Raji (cell line): Measurements from ENCODE around the gene TMEM273.
A peak's percentile ranks its signal among the peaks of the same experiment; 100 is the strongest.

Source experiments
- POLR2A ChIP-seq: IDR thresholded peaks from 2 replicates; pipeline ENCODE4 v1.6.1; 2011; ENCODE audit warnings: low read depth, low read length, control low read depth; ENCODE audit not compliant: insufficient read depth

The TMEM273 gene, protein sequence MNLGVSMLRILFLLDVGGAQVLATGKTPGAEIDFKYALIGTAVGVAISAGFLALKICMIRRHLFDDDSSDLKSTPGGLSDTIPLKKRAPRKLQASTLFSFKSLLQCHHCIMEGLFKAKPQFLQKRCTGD

DNA sequence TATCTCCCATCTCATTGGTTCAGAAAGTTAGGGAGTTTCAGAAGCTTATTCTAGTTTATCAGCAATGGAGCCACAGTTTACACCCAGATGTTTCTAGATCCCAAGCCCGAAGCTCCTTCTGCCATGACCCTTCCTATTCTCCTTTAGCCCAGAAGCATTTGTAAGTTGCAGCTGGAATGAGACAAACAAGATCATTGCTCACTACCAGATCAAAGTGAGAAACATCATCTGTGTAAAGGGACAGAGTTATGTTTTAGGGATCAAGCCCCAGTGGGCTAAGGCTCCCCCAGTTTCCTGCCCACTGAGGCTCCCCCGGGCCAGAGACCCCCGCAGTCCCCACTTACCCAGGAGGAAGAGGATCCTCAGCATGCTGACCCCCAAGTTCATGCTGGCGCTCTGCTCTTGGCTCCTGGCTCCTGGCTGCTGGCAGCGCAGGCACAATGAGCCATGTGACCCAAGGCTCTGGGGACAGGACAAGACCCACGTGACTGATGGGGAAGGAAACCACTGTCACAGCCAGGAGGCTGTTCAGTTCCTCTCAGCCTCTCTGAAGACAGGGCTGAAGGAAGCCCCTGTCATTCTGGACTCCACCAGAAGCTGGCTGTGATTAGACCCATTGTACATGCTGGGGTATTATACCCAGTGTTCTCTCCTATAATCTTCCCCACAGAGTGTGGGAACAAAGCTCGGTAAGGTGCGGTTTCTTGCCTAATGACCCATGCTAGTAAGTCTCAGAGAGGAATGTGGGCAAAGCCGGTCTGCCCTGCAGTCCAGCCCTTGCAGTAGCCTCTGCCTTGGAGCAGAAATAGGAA is at the start of gene TMEM273:
Gene TMEM273, minus strand, starts transcription at position 442 of the 812 bp plus-strand sequence. Its CDS starts 55 bp downstream, at position 387.
- TF ChIP-seq POLR2A = peak; percentile 32; the same call in 1 of the 2 replicates

DNA sequence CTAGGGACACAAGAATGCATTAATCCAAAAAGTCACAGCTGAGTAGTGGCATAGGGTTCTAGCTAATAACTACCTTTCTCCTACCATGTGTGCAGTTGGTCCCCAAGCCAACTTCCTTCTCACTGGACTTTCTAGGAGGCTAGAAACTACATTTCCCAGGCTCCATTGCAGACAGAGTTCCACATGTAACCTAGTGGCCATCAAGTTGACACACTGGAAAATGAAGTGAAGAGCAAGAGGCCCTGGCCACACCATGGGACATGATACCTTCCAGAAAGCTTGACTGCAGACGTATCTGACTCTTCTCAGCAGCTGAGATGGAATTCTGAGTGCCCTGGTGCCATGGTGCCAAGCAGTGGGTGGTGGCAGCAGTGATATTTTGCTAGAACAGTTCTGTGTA is 49.8 kb upstream of the TMEM273 start:
- TF ChIP-seq POLR2A = no peak

DNA sequence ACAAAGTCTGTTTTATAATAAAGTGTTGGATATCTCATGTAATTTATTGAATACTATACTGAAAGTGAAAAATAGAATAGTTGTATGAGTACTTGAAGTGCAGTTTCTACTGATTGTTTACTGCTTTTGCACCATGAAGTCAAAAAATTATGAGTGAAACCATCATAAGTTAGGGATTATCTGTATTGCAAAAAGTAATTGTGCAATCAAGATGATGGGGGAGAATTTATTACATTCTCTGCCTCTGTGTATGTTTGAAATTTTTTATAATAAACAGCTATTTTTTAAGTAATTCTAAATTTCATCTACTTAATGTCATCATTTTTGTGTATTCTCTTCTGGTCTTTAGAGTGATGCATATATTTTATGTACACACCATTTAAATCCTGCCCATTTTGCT is 47.2 kb upstream of the TMEM273 start:
- no peak for TF ChIP-seq POLR2A

DNA sequence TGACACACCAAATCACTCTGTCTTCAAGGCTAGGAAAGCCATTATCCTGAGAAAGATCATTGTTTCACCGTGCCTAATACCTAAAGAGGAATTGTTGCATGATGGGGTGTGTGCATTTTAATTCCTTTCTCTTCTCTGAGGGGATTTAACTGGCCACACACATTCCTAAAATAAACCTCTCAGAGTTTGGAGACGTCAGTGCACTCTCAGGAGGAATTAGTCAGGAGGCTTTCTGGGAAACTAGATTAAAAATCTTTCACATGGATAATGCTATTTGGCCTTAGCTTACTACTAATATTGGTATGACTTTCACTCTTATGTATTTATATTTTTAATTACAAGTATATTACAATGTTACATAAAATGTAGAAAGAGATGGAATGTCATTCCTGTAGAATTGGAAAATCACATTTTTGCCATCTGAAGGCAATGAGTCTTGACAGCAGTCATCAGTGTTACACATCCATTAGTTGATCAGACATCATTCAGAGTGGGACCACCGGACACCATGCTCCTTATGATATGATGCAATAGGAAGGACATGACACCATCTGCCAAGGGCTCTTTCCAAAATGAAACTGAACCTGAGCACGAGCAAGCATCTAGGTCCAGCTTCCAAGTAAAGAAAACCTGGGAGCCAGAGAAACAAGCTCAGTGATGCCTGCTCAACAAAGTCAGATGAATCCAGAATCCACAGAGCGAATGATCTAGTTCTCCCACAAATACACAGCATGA is 43.1 kb upstream of the TMEM273 start:
- TF ChIP-seq POLR2A = no peak

DNA sequence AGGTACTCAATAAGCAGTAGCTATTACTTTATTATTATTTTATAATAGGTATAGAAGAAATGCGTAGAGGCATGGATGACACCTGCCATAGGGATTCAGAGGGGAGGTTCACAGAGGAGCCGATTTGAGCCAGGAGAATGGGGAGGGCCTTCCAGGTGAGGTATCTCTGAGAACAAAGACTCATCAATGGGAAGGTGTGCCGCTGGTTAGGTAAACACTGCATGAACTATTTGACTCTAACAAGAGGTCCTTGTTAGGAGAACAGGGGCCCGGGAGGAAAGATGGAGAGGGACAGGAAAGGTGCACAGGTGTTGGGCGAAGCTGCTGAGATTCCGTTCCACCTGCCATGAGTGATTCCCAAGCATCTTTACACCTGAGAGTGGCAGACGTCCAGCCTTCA is 41.8 kb upstream of the TMEM273 start:
- TF ChIP-seq POLR2A = no peak

DNA sequence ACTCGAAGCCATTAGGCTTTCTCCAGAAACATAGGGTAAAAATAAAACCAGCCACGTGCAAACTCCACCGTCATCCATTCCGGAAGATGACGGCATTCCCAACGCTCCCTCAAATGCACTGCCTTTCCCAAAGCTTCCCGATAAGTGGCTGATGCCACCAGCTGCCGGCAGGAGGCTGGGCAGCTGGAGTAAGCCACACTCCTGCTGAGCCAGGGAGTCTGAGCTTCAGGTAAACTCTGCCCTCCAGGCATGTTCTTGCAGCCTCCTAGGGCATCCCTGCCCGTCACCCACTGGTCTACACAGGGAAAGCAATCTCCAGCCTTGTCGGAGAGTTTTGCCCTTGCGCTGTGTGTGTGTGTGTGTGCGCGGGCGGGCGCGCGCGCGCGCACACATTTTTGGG is 40.5 kb upstream of the TMEM273 start:
- TF ChIP-seq POLR2A = no peak

DNA sequence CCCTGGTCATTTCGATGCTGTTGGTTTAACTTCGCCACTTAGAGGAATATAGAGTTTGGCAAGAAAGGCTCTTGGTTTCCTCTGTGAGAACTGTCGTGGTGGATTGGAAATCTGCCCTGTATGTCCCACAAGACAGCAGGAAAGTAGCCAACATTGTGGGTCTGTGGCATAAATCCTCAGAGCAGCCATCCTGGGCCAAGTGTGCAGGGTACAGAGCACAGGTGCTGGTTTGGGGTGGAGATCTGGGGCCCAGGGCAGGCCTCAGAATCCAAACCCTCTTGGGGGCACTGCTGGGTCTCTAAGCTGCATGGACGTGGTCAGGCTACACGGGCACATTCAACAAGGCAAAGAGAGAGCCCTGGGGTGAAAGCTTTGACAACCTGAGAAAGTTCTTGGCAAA is 39.2 kb upstream of the TMEM273 start:
- no peak for TF ChIP-seq POLR2A

DNA sequence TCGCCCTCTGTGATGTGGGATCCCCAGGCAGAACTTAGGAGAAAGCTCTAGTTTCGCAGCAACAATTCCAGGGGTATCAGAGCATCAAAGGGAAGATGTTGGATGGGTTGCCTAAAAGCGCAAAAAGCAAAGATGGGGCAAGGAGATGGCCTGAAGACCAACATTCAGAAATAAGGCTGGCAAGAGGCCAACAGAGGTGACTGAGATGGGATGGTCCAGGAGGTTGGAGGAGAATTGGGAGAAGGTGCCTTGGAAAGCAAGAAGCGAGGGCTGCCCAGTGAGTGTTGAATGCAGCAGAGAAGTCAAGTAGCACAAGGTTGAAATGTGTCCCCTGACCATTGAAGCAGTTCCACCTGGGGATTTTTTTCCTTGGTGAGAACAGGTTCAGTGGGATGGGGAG is 38.4 kb upstream of the TMEM273 start:
- no peak for TF ChIP-seq POLR2A

DNA sequence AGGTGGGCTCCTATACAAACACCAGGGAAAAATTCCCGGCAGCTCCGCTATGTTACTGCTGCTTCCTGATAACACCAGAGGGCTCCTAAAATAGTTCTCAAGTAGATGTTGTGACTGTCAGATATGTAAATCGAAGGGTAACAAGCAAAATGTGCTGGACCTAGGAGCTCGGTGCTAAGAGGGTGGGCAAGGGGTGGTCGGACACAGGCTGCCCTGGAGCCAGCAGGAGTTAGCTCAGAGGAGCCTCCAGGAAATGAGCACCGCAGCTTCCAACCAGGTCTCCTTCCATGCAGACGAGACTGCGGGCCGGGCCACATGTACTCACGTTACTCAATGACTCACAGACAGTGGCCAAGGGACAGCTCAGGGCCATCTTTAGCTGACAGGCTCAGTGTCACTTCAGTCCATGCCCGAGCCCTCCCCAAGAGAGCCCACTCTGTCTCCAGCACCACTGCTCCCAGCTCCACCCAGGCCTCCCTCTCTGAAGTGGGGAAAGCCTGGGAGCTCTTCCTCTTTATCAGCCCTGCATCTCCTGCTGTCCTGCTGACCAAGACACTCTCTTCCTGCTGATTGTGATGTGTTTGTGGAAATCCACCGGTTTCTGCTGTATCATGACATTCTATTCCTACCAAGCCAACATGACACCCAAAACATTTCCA is 37.2 kb upstream of the TMEM273 start:
- no peak for TF ChIP-seq POLR2A

DNA sequence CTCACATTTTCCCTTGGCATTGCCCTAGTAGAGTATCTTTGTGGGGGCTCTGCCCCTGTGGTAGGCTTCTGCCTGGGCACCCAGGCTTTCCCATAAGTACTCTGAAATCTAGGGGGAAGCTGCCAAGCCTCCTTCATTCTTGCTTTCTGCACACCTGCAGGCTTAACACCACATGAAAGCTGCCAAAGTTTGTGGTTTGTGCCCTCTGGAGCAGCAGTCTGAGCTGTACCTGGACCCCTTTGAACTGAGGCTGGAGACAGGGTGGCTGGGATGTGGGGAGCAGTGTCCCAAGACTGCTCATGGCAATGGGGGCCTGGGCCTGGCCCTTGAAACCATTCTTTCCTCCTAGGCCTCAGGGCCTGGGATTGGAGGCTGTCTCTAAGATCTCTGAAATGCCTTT is 35.0 kb upstream of the TMEM273 start:
- TF ChIP-seq POLR2A = no peak

DNA sequence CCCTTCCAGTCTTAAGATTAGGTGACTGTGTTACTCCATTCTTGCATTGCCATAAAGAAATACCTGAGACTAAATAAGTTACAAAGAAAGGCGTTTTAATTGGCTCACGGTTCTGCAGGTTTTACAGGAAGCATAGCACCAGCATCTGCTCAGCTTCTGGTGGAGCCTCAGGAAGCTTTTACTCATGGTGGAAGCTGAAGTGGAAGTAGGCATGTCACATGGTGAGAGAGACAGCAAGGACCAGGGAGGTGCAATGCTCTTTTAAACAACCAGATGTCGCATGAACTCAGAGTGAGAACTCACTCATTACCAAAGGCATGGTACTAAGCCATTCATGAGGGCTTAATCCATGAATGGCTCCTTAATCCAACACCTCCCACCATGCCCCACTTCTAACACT is 34.0 kb upstream of the TMEM273 start:
- TF ChIP-seq POLR2A = no peak

DNA sequence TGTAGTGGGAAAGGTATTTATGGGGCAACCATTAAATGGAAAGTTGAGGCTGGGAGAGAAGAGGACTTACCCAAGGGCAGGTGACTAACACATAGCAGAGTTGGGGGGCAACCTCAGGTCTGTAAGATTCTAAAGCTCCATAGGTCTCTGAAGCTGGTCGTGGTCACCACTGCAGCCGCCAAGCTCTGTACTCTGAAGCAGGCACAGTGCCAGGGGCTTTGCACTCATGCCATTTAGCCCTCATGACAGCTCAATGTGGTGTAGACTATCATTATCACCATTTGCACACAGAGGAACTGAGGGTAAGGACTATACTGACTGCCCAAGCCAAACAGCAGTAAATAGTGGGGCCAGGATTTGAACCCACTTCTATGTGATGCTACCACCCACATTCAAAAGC is 32.5 kb upstream of the TMEM273 start:
- no peak for TF ChIP-seq POLR2A

DNA sequence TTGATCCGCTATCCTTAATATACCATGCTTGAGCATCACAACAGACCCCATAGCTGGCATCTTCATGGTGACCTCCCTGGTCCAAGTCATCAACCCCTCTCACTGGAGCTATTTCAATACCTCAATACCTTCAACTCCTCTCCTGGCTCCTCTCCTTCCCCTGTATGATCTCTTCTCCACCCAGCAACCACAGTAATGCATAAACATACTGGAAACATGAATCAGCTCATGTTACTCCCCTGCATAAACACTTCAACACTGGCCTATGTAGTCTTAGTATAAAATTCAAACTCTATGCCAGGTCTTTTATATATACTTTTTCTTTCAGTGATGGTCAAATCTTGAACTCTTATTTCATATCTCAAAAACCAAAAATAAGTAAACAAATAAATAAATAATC is 31.8 kb upstream of the TMEM273 start:
- TF ChIP-seq POLR2A = no peak

DNA sequence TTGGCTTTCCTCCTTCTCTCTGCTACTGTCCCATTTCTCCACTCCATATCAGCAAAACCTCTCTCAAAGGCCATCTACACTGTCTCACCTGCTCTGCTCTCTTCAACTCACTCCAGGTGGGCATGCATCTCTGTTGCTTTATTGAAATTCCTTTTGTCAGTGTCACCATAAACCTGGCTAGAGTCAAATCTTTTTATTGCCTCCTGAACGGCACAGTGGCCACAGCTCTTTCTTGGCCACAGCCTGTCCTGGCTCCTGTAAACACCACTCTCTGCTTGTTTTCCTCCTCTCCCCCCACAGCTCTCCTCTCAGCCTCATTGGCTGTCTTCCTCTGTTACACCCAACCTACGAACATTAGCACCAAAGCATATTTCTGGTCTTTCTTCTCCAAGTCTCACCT is 31.1 kb upstream of the TMEM273 start:
- TF ChIP-seq POLR2A = no peak

DNA sequence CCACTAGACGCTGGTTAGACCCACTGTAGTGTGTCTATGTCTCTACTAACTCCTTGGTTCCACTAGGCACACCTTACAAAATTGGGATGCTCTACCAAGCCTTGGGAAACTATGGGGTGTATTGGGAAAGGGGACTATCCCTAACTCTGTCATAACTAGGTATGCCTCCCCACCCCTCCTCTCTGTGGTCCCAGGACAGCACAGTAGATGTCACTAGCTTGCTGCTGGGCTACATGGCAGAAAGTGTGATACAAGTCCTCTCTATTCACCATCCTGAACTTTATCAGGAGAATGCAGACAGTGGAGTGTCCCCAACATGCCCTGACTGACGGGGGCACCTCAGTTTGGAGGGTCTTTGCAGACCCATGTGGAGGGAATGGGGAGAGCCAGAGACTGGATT is 30.3 kb upstream of the TMEM273 start:
- TF ChIP-seq POLR2A = no peak

DNA sequence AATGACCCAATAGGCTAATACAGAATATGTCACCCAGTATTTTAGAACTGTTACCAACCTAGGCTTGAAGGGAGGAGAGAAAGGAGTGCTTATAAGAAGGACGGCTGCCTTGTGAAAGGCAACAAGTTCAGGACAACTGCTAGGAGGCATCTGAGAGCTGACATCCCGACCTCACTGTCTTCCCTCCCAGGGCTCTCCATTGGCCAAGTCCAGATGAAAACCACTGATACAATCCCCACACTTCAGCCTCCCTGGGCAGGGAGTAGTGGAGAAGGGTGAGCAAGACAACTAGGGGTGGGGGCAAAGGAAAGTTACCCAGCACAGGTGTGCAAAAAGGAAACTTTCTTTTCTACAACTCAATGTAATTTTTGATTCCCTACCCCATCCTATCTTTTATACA is 29.5 kb upstream of the TMEM273 start:
- TF ChIP-seq POLR2A = no peak
